Measurements from ENCODE around the gene TEX2. TPM values are rescaled to one million over a fixed set of nuclear protein-coding genes. Genes with fewer than 3 reads are reported as not detected.
A peak's percentile ranks its signal among the peaks of the same experiment; 100 is the strongest.

TEX2 gene
- total and polyA plus RNA-seq, 2 of the 13 experiments (the other 11 are each of a cell fraction or from before 2014, with no cell fraction given) = 21.4 to 37.7 TPM

- no peak; the same call in 1 of the 2 replicates for TF ChIP-seq HOXA5 (CRISPR knock-in tag; IDR thresholded peaks at IDR 0.05)
- no peak for TF ChIP-seq ZNF333 (CRISPR knock-in tag; IDR thresholded peaks at IDR 0.05; ENCODE audit: borderline replicate concordance)
- no peak for TF ChIP-seq ADNP (CRISPR knock-in tag; IDR thresholded peaks at IDR 0.05)
- TF ChIP-seq U2AF1 (optimal IDR thresholded peaks at IDR 0.05; ENCODE audit: low read depth, low read length) = peak; percentile 78
- TF ChIP-seq ZNF776 (CRISPR knock-in tag; IDR thresholded peaks at IDR 0.05) = no peak
- TF ChIP-seq ZSCAN31 (CRISPR knock-in tag; IDR thresholded peaks at IDR 0.05; ENCODE audit: low read depth) = no peak
- TF ChIP-seq IKZF1 (IDR thresholded peaks at IDR 0.05) = no peak
- peak; percentile 28; the same call in 1 of the 2 replicates for TF ChIP-seq WIZ (CRISPR knock-in tag; IDR thresholded peaks at IDR 0.05)
- TF ChIP-seq GPN1 (CRISPR knock-in tag; IDR thresholded peaks at IDR 0.05; ENCODE audit: borderline replicate concordance) = no peak
- TF ChIP-seq ZNF512 (CRISPR knock-in tag; IDR thresholded peaks at IDR 0.05) = no peak
- TF ChIP-seq U2AF2 (IDR thresholded peaks at IDR 0.05; ENCODE audit: low read depth, low read length) = no peak
- peak; percentile 26; the same call in 1 of the 2 replicates for TF ChIP-seq JUN (CRISPR knock-in tag; IDR thresholded peaks at IDR 0.05)
- TF ChIP-seq ZNF766 (CRISPR knock-in tag; IDR thresholded peaks at IDR 0.05; ENCODE audit: borderline replicate concordance) = 0 out of 2 replicates have a peak, but pooled peaks have one; percentile 23
- TF ChIP-seq DMAP1 (CRISPR knock-in tag; IDR thresholded peaks at IDR 0.05) = peak; percentile 78; the same call in 1 of the 2 replicates
- no peak for TF ChIP-seq PBX2 (CRISPR knock-in tag; IDR thresholded peaks at IDR 0.05)
- peak; percentile 33 for TF ChIP-seq AKAP8 (CRISPR knock-in tag; IDR thresholded peaks at IDR 0.05)
- TF ChIP-seq ZNF552 (CRISPR knock-in tag; IDR thresholded peaks at IDR 0.05; ENCODE audit: borderline replicate concordance) = no peak
- TF ChIP-seq ZFP91 (CRISPR knock-in tag; IDR thresholded peaks at IDR 0.05; ENCODE audit: borderline replicate concordance) = peak; percentile 85
- TF ChIP-seq SOX6 (IDR thresholded peaks at IDR 0.05) = no peak
- peak; percentile 60 for TF ChIP-seq SOX6 (CRISPR knock-in tag; IDR thresholded peaks at IDR 0.05)
- no peak for TF ChIP-seq NR1H2 (CRISPR knock-in tag; IDR thresholded peaks at IDR 0.05; ENCODE audit: borderline replicate concordance, low read depth)
- no peak for TF ChIP-seq CCDC6 (CRISPR knock-in tag; IDR thresholded peaks at IDR 0.05)
- TF ChIP-seq NFATC3 (CRISPR knock-in tag; IDR thresholded peaks at IDR 0.05) = 0 out of 2 replicates have a peak, but pooled peaks have one; percentile 73
- TF ChIP-seq ZEB1 (IDR thresholded peaks at IDR 0.05; ENCODE audit: insufficient replicate concordance, low read depth) = no peak
- TF ChIP-seq ERF (CRISPR knock-in tag; IDR thresholded peaks at IDR 0.05) = peak; percentile 83
- no peak for TF ChIP-seq NBN (conservative IDR thresholded peaks at IDR 0.05)
- TF ChIP-seq NFE2L2 (IDR thresholded peaks at IDR 0.05; ENCODE audit: low read length) = no peak
- TF ChIP-seq ZNF558 (CRISPR knock-in tag; IDR thresholded peaks at IDR 0.05; ENCODE audit: borderline replicate concordance) = 0 out of 2 replicates have a peak, but pooled peaks have one; percentile 63
- TF ChIP-seq FOSL2 (CRISPR knock-in tag; IDR thresholded peaks at IDR 0.05) = peak; percentile 23; the same call in 1 of the 2 replicates
Observed at GRCh38 chr17:64262198-64262999, 661 bp downstream of the TEX2 start (continued).

Measured in HepG2 (cell line).